ENCODE results near the gene MOV10. TPM values are rescaled to one million over a fixed set of nuclear protein-coding genes. Genes with fewer than 3 reads are reported as not detected.

MOV10 gene
- polyA plus RNA-seq, 1 donor from 2014 or later, result 1.4 TPM

- no peak overlapping the region for H3K9ac ChIP-seq (ENCODE audit: low read length)
- H3K27ac ChIP-seq (ENCODE audit: low read length), result no peak overlapping the region
- no peaks in the 10 kb centered on the region for H3K9me3 ChIP-seq (ENCODE audit: low read length)
- H3K27me3 ChIP-seq (ENCODE audit: insufficient read depth, low read depth, low read length), result peaks cover 23% of the 10 kb centered on the region
- H3K9me2 ChIP-seq (ENCODE audit: insufficient read depth, low read length), result no peaks in the 10 kb centered on the region
- H3K79me2 ChIP-seq (replicated peaks; ENCODE audit: insufficient read depth, low read length), result no peaks in the 10 kb centered on the region
- no peak overlapping the region for H2AFZ ChIP-seq (ENCODE audit: low read depth, low read length)
- no peaks in the 10 kb centered on the region for H4K20me1 ChIP-seq (ENCODE audit: insufficient read depth)
- no peak overlapping the region for H3K4me2 ChIP-seq (ENCODE audit: low read length)
- H3K36me3 ChIP-seq (ENCODE audit: insufficient read depth, low read length), result no peaks in the 10 kb centered on the region
- H3F3A ChIP-seq (ENCODE audit: insufficient read depth, low read length, poor library complexity, severe bottlenecking), result no peaks in the 10 kb centered on the region
- peak overlapping the region; percentile 88 for H3K4me3 ChIP-seq (ENCODE audit: low read length)
- no peak for TF ChIP-seq EP300 (conservative IDR thresholded peaks at IDR 0.05; ENCODE audit: poor library complexity, severe bottlenecking)
- no peak for TF ChIP-seq MXI1 (conservative IDR thresholded peaks at IDR 0.05; ENCODE audit: poor library complexity, severe bottlenecking)
- TF ChIP-seq REST (IDR thresholded peaks at IDR 0.05; ENCODE audit: borderline replicate concordance), result no peak
- no peak for TF ChIP-seq SMC3 (conservative IDR thresholded peaks at IDR 0.05; ENCODE audit: poor library complexity)
- no peak for TF ChIP-seq TAF1 (IDR thresholded peaks at IDR 0.05; ENCODE audit: low read depth)
- TF ChIP-seq, protein P1, sequence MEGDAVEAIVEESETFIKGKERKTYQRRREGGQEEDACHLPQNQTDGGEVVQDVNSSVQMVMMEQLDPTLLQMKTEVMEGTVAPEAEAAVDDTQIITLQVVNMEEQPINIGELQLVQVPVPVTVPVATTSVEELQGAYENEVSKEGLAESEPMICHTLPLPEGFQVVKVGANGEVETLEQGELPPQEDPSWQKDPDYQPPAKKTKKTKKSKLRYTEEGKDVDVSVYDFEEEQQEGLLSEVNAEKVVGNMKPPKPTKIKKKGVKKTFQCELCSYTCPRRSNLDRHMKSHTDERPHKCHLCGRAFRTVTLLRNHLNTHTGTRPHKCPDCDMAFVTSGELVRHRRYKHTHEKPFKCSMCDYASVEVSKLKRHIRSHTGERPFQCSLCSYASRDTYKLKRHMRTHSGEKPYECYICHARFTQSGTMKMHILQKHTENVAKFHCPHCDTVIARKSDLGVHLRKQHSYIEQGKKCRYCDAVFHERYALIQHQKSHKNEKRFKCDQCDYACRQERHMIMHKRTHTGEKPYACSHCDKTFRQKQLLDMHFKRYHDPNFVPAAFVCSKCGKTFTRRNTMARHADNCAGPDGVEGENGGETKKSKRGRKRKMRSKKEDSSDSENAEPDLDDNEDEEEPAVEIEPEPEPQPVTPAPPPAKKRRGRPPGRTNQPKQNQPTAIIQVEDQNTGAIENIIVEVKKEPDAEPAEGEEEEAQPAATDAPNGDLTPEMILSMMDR (IDR thresholded peaks at IDR 0.05; ENCODE audit: poor library complexity, severe bottlenecking), result no peak
- TF ChIP-seq POLR2AphosphoS5 (IDR thresholded peaks at IDR 0.05), result no peak
- no peak for TF ChIP-seq RAD21 (conservative IDR thresholded peaks at IDR 0.05)
- TF ChIP-seq EZH2 (IDR thresholded peaks at IDR 0.05; ENCODE audit: borderline replicate concordance, insufficient read depth, low read length, poor library complexity, severe bottlenecking), result no peak
Measured at GRCh38 chr1:112713466-112714312, 39.2 kb downstream of the MOV10 start.

GRCh38 chr1:112714313-112715263 is 40.1 kb downstream of the MOV10 start:
- no peaks in the 10 kb centered on the region for H4K20me1 ChIP-seq (ENCODE audit: insufficient read depth)
- no peaks in the 10 kb centered on the region for H3K79me2 ChIP-seq (replicated peaks; ENCODE audit: insufficient read depth, low read length)
- peak overlapping the region; percentile 88 for H3K4me3 ChIP-seq (ENCODE audit: low read length)
- peak overlapping the region; percentile 74 for H3K9ac ChIP-seq (ENCODE audit: low read length)
- no peak overlapping the region for H2AFZ ChIP-seq (ENCODE audit: low read depth, low read length)
- H3F3A ChIP-seq (ENCODE audit: insufficient read depth, low read length, poor library complexity, severe bottlenecking), result no peaks in the 10 kb centered on the region
- H3K9me2 ChIP-seq (ENCODE audit: insufficient read depth, low read length), result no peaks in the 10 kb centered on the region
- H3K27me3 ChIP-seq (ENCODE audit: insufficient read depth, low read depth, low read length), result peaks cover 27% of the 10 kb centered on the region
- no peaks in the 10 kb centered on the region for H3K9me3 ChIP-seq (ENCODE audit: low read length)
- no peaks in the 10 kb centered on the region for H3K36me3 ChIP-seq (ENCODE audit: insufficient read depth, low read length)
- H3K4me2 ChIP-seq (ENCODE audit: low read length), result peak overlapping the region; percentile 59
- peak; percentile 17 for TF ChIP-seq MXI1 (conservative IDR thresholded peaks at IDR 0.05; ENCODE audit: poor library complexity, severe bottlenecking)
- TF ChIP-seq POLR2AphosphoS5 (IDR thresholded peaks at IDR 0.05), result no peak
- no peak for TF ChIP-seq EZH2 (IDR thresholded peaks at IDR 0.05; ENCODE audit: borderline replicate concordance, insufficient read depth, low read length, poor library complexity, severe bottlenecking)
- no peak for TF ChIP-seq RAD21 (conservative IDR thresholded peaks at IDR 0.05)
- TF ChIP-seq, protein P1 (IDR thresholded peaks at IDR 0.05; ENCODE audit: poor library complexity, severe bottlenecking), result peak; percentile 37
- no peak overlapping the region for H3K27ac ChIP-seq (ENCODE audit: low read length)
